DND-41 (cell line): ENCODE data around the gene ZSCAN30.

Source experiments
- ATAC-seq: fragments of 200-7000 bp; cut with Tn5 transposase; 3 replicates; pipeline ENCODE4 v1.9.1; 2021; ENCODE audit warnings: low read depth; ENCODE audit not compliant: insufficient read depth
- DNase-seq: peaks from one replicate; pipeline ENCODE4 v3.0.0-alpha.2; 2020
- H2AFZ ChIP-seq: 2 replicates; pipeline ENCODE4 v1.6.0; 2012; ENCODE audit warnings: low read depth, low read length
- H3K27ac ChIP-seq: 2 replicates; pipeline ENCODE4 v1.5.1; 2012; ENCODE audit warnings: low read length, inconsistent platforms
- H3K27me3 ChIP-seq: fragments of 200-600 bp; sonication (generic); 2 replicates; pipeline ENCODE4 v1.6.0; 2012; ENCODE audit warnings: low read length, mild to moderate bottlenecking, inconsistent platforms; ENCODE audit not compliant: insufficient read depth, poor library complexity
- H3K36me3 ChIP-seq: 2 replicates; pipeline ENCODE4 v1.5.1; 2012; ENCODE audit warnings: low read length, inconsistent platforms; ENCODE audit not compliant: insufficient read depth
- H3K4me1 ChIP-seq: 2 replicates; pipeline ENCODE4 v1.5.1; 2012; ENCODE audit warnings: mild to moderate bottlenecking, low read length; ENCODE audit not compliant: insufficient read depth
- H3K4me2 ChIP-seq: 2 replicates; pipeline ENCODE4 v1.6.0; 2012; ENCODE audit warnings: mild to moderate bottlenecking, moderate library complexity, low read length, inconsistent platforms; ENCODE audit not compliant: insufficient read depth
- H3K4me3 ChIP-seq, 2 experiments: fragments of 200-600 bp in 1 of 2; shearing (Covaris generic) in 1 of 2; 2 replicates each; pipeline ENCODE4 v1.5.1; 2012 to 2016; ENCODE audit warnings: inconsistent platforms in 2 of 2, low read length in 2 of 2, mild to moderate bottlenecking in 2 of 2, low read depth in 1 of 2, moderate library complexity in 1 of 2
- H3K79me2 ChIP-seq: 2 replicates; pipeline ENCODE4 v1.6.0; 2012; ENCODE audit warnings: low read length, inconsistent platforms; ENCODE audit not compliant: insufficient read depth
- H3K9ac ChIP-seq: 2 replicates; pipeline ENCODE4 v1.6.0; 2012; ENCODE audit warnings: low read depth, mild to moderate bottlenecking, inconsistent platforms, low read length, moderate library complexity
- H3K9me3 ChIP-seq: 2 replicates; pipeline ENCODE4 v1.5.1; 2012; ENCODE audit warnings: low read length, moderate library complexity, mild to moderate bottlenecking, inconsistent platforms; ENCODE audit not compliant: insufficient read depth, severe bottlenecking
- H4K20me1 ChIP-seq: 2 replicates; pipeline ENCODE4 v1.6.0; 2012; ENCODE audit warnings: low read length; ENCODE audit not compliant: insufficient read depth
- EZH2 ChIP-seq: IDR thresholded peaks from 3 replicates; pipeline ENCODE4 v1.6.1; 2012; ENCODE audit warnings: borderline replicate concordance, low read depth, mild to moderate bottlenecking, moderate library complexity, low read length, inconsistent platforms; ENCODE audit not compliant: severe bottlenecking
- TF ChIP-seq, protein P1 (sequence below): IDR thresholded peaks from 2 replicates; pipeline ENCODE4 v1.5.1; 2012; ENCODE audit warnings: borderline replicate concordance, low read length, moderate library complexity, mild to moderate bottlenecking; ENCODE audit not compliant: poor library complexity, severe bottlenecking; ENCODE audit errors: extremely low read depth

Gene ZSCAN30

GRCh38 chr18:35278969-35279368 is 11.1 kb downstream of the ZSCAN30 start:
- peaks cover 11% of the 10 kb centered on the region for H3K9me3 ChIP-seq
- no peak for ATAC-seq

DNA sequence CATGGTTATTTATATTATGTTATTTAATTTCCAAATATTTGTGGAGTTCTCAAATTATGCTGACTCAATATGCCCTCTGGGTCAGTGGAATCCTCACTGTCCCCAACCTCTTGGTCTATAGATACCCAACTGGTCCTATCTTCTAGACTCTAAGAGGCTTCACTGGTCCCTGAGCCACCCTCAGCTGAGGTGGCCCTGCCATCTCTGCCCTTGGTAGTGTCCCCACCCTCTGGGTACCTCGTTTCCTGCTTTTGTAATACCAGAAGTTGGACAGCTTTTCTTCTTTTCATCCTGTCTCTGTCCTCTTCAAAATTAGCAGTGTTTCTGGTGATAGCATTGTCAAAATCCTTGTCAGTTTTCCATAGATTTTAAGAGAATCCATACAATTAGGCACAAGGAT is 11.9 kb downstream of the ZSCAN30 start:
- Histone ChIP-seq H3K36me3 (peaks cover under 1% of the 10 kb centered on the region; the same call in 1 of the 2 replicates), H3K4me3 (no peak overlapping the region), H3K4me2 (no peak overlapping the region), H3K9ac (no peak overlapping the region), H3K27ac (no peak overlapping the region), H2AFZ (no peak overlapping the region), H3K9me3 (peaks cover 7% of the 10 kb centered on the region), H3K79me2 (0 out of 2 replicates have a peak, but pooled peaks cover 2% of the 10 kb centered on the region), H3K4me1 (no peaks in the 10 kb centered on the region), H4K20me1 (no peaks in the 10 kb centered on the region), H3K27me3 (no peaks in the 10 kb centered on the region)
- no peak for ATAC-seq
- DNase-seq, result no peak
- no peak for TF ChIP-seq EZH2
- TF ChIP-seq, protein P1, sequence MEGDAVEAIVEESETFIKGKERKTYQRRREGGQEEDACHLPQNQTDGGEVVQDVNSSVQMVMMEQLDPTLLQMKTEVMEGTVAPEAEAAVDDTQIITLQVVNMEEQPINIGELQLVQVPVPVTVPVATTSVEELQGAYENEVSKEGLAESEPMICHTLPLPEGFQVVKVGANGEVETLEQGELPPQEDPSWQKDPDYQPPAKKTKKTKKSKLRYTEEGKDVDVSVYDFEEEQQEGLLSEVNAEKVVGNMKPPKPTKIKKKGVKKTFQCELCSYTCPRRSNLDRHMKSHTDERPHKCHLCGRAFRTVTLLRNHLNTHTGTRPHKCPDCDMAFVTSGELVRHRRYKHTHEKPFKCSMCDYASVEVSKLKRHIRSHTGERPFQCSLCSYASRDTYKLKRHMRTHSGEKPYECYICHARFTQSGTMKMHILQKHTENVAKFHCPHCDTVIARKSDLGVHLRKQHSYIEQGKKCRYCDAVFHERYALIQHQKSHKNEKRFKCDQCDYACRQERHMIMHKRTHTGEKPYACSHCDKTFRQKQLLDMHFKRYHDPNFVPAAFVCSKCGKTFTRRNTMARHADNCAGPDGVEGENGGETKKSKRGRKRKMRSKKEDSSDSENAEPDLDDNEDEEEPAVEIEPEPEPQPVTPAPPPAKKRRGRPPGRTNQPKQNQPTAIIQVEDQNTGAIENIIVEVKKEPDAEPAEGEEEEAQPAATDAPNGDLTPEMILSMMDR, result no peak

More at GRCh38 chr18:35278969-35279368, 11.1 kb downstream of the ZSCAN30 start:
- no peaks in the 10 kb centered on the region for H3K27me3 ChIP-seq
- H2AFZ ChIP-seq, result no peak overlapping the region
- H3K9ac ChIP-seq, result no peak overlapping the region
- peaks cover 9% of the 10 kb centered on the region; the same call in 1 of the 2 replicates for H3K79me2 ChIP-seq
- no peak overlapping the region for H3K4me3 ChIP-seq
- no peak for TF ChIP-seq EZH2
- TF ChIP-seq, protein P1, result no peak
- no peak overlapping the region for H3K4me2 ChIP-seq
- no peaks in the 10 kb centered on the region for H3K4me1 ChIP-seq
- peaks cover 9% of the 10 kb centered on the region for H3K36me3 ChIP-seq
- DNase-seq, result no peak
- no peaks in the 10 kb centered on the region for H4K20me1 ChIP-seq
- no peak overlapping the region for H3K27ac ChIP-seq

GRCh38 chr18:35277633-35278032 is 12.4 kb downstream of the ZSCAN30 start:
- no peak overlapping the region for H3K4me2 ChIP-seq
- H3K79me2 ChIP-seq, result 0 out of 2 replicates have a peak, but pooled peaks cover 2% of the 10 kb centered on the region
- DNase-seq (no peak), ATAC-seq (no peak)
- no peak overlapping the region for H3K27ac ChIP-seq
- H3K9ac ChIP-seq, result no peak overlapping the region
- peaks cover 7% of the 10 kb centered on the region for H3K9me3 ChIP-seq
- H3K36me3 ChIP-seq, result no peaks in the 10 kb centered on the region
- no peak overlapping the region for H3K4me3 ChIP-seq
- no peaks in the 10 kb centered on the region for H3K27me3 ChIP-seq
- H2AFZ ChIP-seq, result no peak overlapping the region
- no peaks in the 10 kb centered on the region for H3K4me1 ChIP-seq
- no peak for TF ChIP-seq EZH2
- TF ChIP-seq, protein P1, result no peak
- no peaks in the 10 kb centered on the region for H4K20me1 ChIP-seq

- Histone ChIP-seq H4K20me1 (no peaks in the 10 kb centered on the region), H3K4me3 (no peak overlapping the region), H3K4me2 (no peak overlapping the region), H3K79me2 (0 out of 2 replicates have a peak, but pooled peaks cover 2% of the 10 kb centered on the region), H3K36me3 (no peaks in the 10 kb centered on the region), H3K27ac (no peak overlapping the region), H3K27me3 (no peaks in the 10 kb centered on the region), H2AFZ (no peak overlapping the region), H3K9ac (no peak overlapping the region), H3K4me1 (no peaks in the 10 kb centered on the region), H3K9me3 (peaks cover 7% of the 10 kb centered on the region)
- DNase-seq (no peak), ATAC-seq (no peak)
- TF ChIP-seq EZH2, result no peak
- TF ChIP-seq, protein P1, result no peak
These were observed 13.8 kb downstream of the ZSCAN30 start for GRCh38 chr18:35276267-35276666.
